Measurements from ENCODE around the gene BACE1. TPM values are rescaled to one million over a fixed set of nuclear protein-coding genes. Genes with fewer than 3 reads are reported as not detected.

BACE1 gene
- 17.2 TPM in 2 replicates for polyA plus RNA-seq (2013)

DNA sequence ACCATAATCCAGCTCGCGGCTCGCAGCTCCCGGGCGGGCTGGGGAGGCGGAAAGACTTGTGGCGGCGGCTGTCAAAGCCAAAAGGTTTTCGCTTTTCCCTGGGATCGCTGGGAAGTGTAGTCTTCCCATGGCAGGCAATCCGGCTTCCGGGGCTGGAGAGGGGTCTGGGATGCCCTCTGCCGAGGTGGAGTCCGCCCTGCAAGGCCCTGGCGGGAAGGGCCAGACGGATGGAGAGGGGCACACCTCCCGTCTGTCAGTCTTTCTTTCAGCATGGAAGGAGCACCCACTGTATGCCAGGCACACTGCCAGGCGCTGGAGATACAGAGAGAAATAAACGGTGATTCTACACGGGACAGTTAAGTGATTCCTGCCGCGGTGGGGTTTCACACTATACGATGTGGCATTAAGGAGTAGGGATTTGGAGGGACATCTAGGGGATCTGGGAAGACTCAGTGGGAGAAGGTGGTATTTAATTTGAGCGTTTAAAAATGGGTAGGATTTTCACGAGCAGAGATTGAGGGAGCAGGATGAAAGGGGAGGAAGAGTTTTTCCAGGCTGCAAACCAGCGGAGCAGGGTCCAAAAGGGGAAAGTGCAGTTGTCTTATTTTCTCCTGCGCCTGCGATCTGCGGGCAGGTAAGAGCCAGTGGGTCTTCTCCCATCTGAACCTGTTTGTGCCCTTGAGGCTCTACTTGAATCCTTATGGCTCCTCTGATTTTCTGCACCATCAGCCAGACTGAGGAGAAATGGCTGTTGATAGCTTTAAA, at the start of gene BACE1:
Gene BACE1 (minus strand): TSS at position 60 of the 765 bp plus-strand sequence. CDS start 461 bp downstream, outside the sequence.
- Histone ChIP-seq H3K36me3 (ENCODE audit: control insufficient read depth in 1 of 2, insufficient read depth in 2 of 2, low read length in 2 of 2) (no peaks in the 10 kb centered on the region), H3K79me2 (ENCODE audit: control insufficient read depth, insufficient read depth, low read length, poor library complexity) (peaks cover 5% of the 10 kb centered on the region), H2BK5ac (ENCODE audit: low read depth, low read length, poor library complexity) (no peak within 1 kb of the TSS), H3K4me1 (ENCODE audit: control insufficient read depth in 1 of 2, insufficient read depth in 2 of 2, low read length in 2 of 2) (peaks cover 10 to 13% of the 10 kb centered on the region in 2 experiments), H4K12ac (ENCODE audit: low read depth, low read length) (peak within 1 kb of the TSS; percentile 32), H2AFZ (ENCODE audit: insufficient read depth, low read length, poor library complexity) (peak within 1 kb of the TSS; percentile 42), H3K9ac (ENCODE audit: low read length) (peak within 1 kb of the TSS; percentile 82), H2AK5ac (ENCODE audit: low read length) (no peak within 1 kb of the TSS), H3K9me3 (ENCODE audit: insufficient read depth, low read depth, low read length) (no peaks in the 10 kb centered on the region), H3K4ac (ENCODE audit: low read depth, low read length) (peak within 1 kb of the TSS; percentile 17), H3K27ac (ENCODE audit: low read depth, low read length) (no peak within 1 kb of the TSS), H3K4me2 (ENCODE audit: low read length) (peak within 1 kb of the TSS; percentile 69), H3K4me3 (ENCODE audit: low read depth, low read length) (peak within 1 kb of the TSS; percentile 78), H3K18ac (ENCODE audit: low read length) (peak within 1 kb of the TSS; percentile 79), H2BK120ac (ENCODE audit: insufficient read depth, low read length, poor library complexity) (no peak within 1 kb of the TSS), H3K27me3 (ENCODE audit: insufficient read depth, low read length) (no peaks in the 10 kb centered on the region), H3K79me1 (ENCODE audit: low read length) (no peaks in the 10 kb centered on the region), H4K8ac (ENCODE audit: low read depth, low read length) (peak within 1 kb of the TSS; percentile 51), H3K23ac (ENCODE audit: low read length) (no peak within 1 kb of the TSS), H4K91ac (ENCODE audit: low read depth, low read length) (no peak within 1 kb of the TSS), H2BK12ac (ENCODE audit: low read length) (no peak within 1 kb of the TSS), H3K14ac (ENCODE audit: low read length) (peak within 1 kb of the TSS; percentile 48)
- 100% methylated on average over 2 of the region's 29 CpGs for WGBS (ENCODE audit: extremely low coverage, insufficient coverage, insufficient read length)
- no peak for DNase-seq

DNA sequence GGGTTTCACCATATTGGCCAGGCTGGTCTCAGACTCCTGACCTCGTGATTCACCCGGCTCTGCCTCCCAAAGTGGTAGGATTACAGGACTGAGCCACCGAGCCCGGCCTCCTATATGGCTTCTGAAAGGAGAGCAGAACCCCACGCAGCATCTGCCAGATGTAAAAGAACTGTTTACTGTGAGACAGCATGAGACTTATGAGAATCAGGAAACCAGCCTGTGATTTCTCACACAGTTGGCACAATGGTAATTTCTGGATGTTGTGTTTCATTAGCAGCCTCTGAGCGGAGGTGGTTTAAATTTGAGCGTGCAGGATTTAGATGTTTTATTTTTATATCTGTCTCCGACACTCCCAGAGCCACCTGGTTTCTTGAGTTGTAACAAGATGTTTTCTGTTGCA, 45.4 kb upstream of the BACE1 start:
- Histone ChIP-seq H3K9me3 (ENCODE audit: insufficient read depth, low read depth, low read length) (peaks cover 2% of the 10 kb centered on the region), H3K4me1 (ENCODE audit: control insufficient read depth in 1 of 2, insufficient read depth in 2 of 2, low read length in 2 of 2) (no peaks in the 10 kb centered on the region), H3K23ac (ENCODE audit: low read length) (no peak overlapping the region), H2BK12ac (ENCODE audit: low read length) (no peak overlapping the region), H3K79me2 (ENCODE audit: control insufficient read depth, insufficient read depth, low read length, poor library complexity) (no peaks in the 10 kb centered on the region), H2AFZ (ENCODE audit: insufficient read depth, low read length, poor library complexity) (no peak overlapping the region), H3K18ac (ENCODE audit: low read length) (no peak overlapping the region), H3K4me2 (ENCODE audit: low read length) (no peak overlapping the region), H3K79me1 (ENCODE audit: low read length) (no peaks in the 10 kb centered on the region), H3K14ac (ENCODE audit: low read length) (no peak overlapping the region), H4K12ac (ENCODE audit: low read depth, low read length) (no peak overlapping the region), H2BK5ac (ENCODE audit: low read depth, low read length, poor library complexity) (no peak overlapping the region), H3K9ac (ENCODE audit: low read length) (no peak overlapping the region), H3K27me3 (ENCODE audit: insufficient read depth, low read length) (no peaks in the 10 kb centered on the region), H3K27ac (ENCODE audit: low read depth, low read length) (no peak overlapping the region), H2AK5ac (ENCODE audit: low read length) (no peak overlapping the region), H4K91ac (ENCODE audit: low read depth, low read length) (no peak overlapping the region), H2BK120ac (ENCODE audit: insufficient read depth, low read length, poor library complexity) (no peak overlapping the region), H4K8ac (ENCODE audit: low read depth, low read length) (no peak overlapping the region), H3K4ac (ENCODE audit: low read depth, low read length) (no peak overlapping the region), H3K4me3 (ENCODE audit: low read depth, low read length) (no peak overlapping the region), H3K36me3 (ENCODE audit: control insufficient read depth in 1 of 2, insufficient read depth in 2 of 2, low read length in 2 of 2) (peaks cover 11 to 13% of the 10 kb centered on the region in 2 experiments)
- WGBS (ENCODE audit: extremely low coverage, insufficient coverage, insufficient read length): no CpG with 5 or more reads among the region's 8 CpGs
- DNase-seq: no peak

DNA sequence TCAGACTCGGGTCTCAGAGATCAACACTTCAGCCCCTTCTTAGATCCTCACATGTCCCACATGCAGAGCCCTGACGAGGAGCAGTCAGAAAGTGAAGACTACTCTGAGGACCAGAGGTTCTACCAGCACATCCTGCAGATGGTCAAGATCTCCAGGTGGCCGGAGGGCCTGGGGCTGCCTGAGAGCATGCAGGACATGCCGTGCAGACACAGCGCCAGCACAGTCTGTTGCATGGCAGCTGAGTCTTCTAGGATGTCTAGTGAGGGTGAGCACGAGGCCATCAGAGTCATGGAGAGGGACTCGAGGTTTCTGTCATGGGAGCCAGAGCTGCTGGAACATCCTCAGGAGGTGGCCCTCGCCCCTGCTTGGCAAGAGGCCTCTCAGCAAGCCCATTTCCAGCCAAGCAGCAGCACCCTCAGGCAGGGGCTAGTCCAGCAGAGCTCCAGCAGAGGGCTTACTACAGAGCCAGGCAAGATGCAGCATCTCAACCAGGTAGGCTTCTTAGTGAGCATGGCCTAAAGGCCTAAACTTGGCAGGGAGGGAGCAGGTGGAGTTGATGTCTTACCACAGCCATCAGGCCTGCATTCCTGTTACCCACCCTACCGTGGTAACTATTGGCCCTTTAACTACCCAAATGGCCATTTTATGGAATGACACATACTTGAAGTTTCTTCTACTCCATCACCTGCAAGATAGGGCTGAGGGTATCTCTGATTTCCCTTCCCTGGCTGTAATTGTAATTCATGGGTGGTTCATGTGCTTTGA, 40.3 kb upstream of the BACE1 start:
- no peak overlapping the region for H2BK120ac ChIP-seq (ENCODE audit: insufficient read depth, low read length, poor library complexity)
- no peaks in the 10 kb centered on the region for H3K27me3 ChIP-seq (ENCODE audit: insufficient read depth, low read length)
- no peak overlapping the region for H3K4me2 ChIP-seq (ENCODE audit: low read length)
- peak; percentile 32 to 52 for DNase-seq
- H2BK12ac ChIP-seq (ENCODE audit: low read length): no peak overlapping the region
- H3K14ac ChIP-seq (ENCODE audit: low read length): no peak overlapping the region
- no CpG with 5 or more reads among the region's 9 CpGs for WGBS (ENCODE audit: extremely low coverage, insufficient coverage, insufficient read length)
- H3K36me3 ChIP-seq (ENCODE audit: control insufficient read depth in 1 of 2, insufficient read depth in 2 of 2, low read length in 2 of 2): peaks cover 9 to 22% of the 10 kb centered on the region in 2 experiments
- no peak overlapping the region for H2AK5ac ChIP-seq (ENCODE audit: low read length)
- no peak overlapping the region for H3K27ac ChIP-seq (ENCODE audit: low read depth, low read length)
- H4K12ac ChIP-seq (ENCODE audit: low read depth, low read length): no peak overlapping the region
- no peak overlapping the region for H2AFZ ChIP-seq (ENCODE audit: insufficient read depth, low read length, poor library complexity)
- no peaks in the 10 kb centered on the region for H3K79me1 ChIP-seq (ENCODE audit: low read length)
- H2BK5ac ChIP-seq (ENCODE audit: low read depth, low read length, poor library complexity): no peak overlapping the region
- H3K9ac ChIP-seq (ENCODE audit: low read length): no peak overlapping the region
- H3K9me3 ChIP-seq (ENCODE audit: insufficient read depth, low read depth, low read length): no peaks in the 10 kb centered on the region
- H3K4me1 ChIP-seq (ENCODE audit: control insufficient read depth in 1 of 2, insufficient read depth in 2 of 2, low read length in 2 of 2): peaks cover 0 to 6% of the 10 kb centered on the region in 2 experiments
- no peak overlapping the region for H3K23ac ChIP-seq (ENCODE audit: low read length)
- no peak overlapping the region for H3K4ac ChIP-seq (ENCODE audit: low read depth, low read length)
- no peak overlapping the region for H3K4me3 ChIP-seq (ENCODE audit: low read depth, low read length)
- no peaks in the 10 kb centered on the region for H3K79me2 ChIP-seq (ENCODE audit: control insufficient read depth, insufficient read depth, low read length, poor library complexity)
- H3K18ac ChIP-seq (ENCODE audit: low read length): no peak overlapping the region
- no peak overlapping the region for H4K8ac ChIP-seq (ENCODE audit: low read depth, low read length)
- no peak overlapping the region for H4K91ac ChIP-seq (ENCODE audit: low read depth, low read length)

DNA sequence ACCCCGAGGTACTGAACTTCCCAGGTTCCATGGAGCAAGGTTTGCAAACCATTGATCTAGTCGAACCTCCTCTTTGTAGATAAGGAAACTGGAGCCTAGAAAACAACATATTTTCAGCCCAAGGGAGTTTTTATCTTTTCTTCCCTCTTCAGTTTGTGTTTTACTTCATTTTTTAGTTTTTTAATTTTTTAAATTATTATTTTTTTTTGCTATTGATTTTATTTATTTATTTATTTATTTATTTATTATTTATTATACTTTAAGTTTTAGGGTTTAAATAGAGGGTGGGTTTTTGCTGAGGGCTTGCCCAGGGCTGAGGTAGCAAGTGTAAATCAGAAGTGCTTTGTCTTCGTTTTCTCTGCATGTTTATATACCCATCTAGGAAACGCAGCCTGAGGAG, 38.5 kb upstream of the BACE1 start:
- H3K79me1 ChIP-seq (ENCODE audit: low read length): no peaks in the 10 kb centered on the region
- H3K4ac ChIP-seq (ENCODE audit: low read depth, low read length): no peak overlapping the region
- H4K12ac ChIP-seq (ENCODE audit: low read depth, low read length): no peak overlapping the region
- no peak for DNase-seq
- no peaks in the 10 kb centered on the region for H3K27me3 ChIP-seq (ENCODE audit: insufficient read depth, low read length)
- H3K9ac ChIP-seq (ENCODE audit: low read length): no peak overlapping the region
- no peak overlapping the region for H4K91ac ChIP-seq (ENCODE audit: low read depth, low read length)
- H2AFZ ChIP-seq (ENCODE audit: insufficient read depth, low read length, poor library complexity): no peak overlapping the region
- H3K9me3 ChIP-seq (ENCODE audit: insufficient read depth, low read depth, low read length): no peaks in the 10 kb centered on the region
- H3K14ac ChIP-seq (ENCODE audit: low read length): no peak overlapping the region
- H2BK120ac ChIP-seq (ENCODE audit: insufficient read depth, low read length, poor library complexity): no peak overlapping the region
- peaks cover 9 to 19% of the 10 kb centered on the region in 2 experiments for H3K36me3 ChIP-seq (ENCODE audit: control insufficient read depth in 1 of 2, insufficient read depth in 2 of 2, low read length in 2 of 2)
- H2BK5ac ChIP-seq (ENCODE audit: low read depth, low read length, poor library complexity): no peak overlapping the region
- no peak overlapping the region for H3K4me2 ChIP-seq (ENCODE audit: low read length)
- peaks cover 0 to 6% of the 10 kb centered on the region in 2 experiments for H3K4me1 ChIP-seq (ENCODE audit: control insufficient read depth in 1 of 2, insufficient read depth in 2 of 2, low read length in 2 of 2)
- no peak overlapping the region for H2AK5ac ChIP-seq (ENCODE audit: low read length)
- H4K8ac ChIP-seq (ENCODE audit: low read depth, low read length): no peak overlapping the region
- no peak overlapping the region for H3K4me3 ChIP-seq (ENCODE audit: low read depth, low read length)
- no peak overlapping the region for H3K23ac ChIP-seq (ENCODE audit: low read length)
- H3K27ac ChIP-seq (ENCODE audit: low read depth, low read length): no peak overlapping the region
- no peak overlapping the region for H3K18ac ChIP-seq (ENCODE audit: low read length)
- H3K79me2 ChIP-seq (ENCODE audit: control insufficient read depth, insufficient read depth, low read length, poor library complexity): no peaks in the 10 kb centered on the region
- WGBS (ENCODE audit: extremely low coverage, insufficient coverage, insufficient read length): no CpG with 5 or more reads among the region's 4 CpGs
- H2BK12ac ChIP-seq (ENCODE audit: low read length): no peak overlapping the region

Measured in trophoblast cell (in vitro differentiated cells and primary cell).